Activated gamma-delta T cell (primary cell): ENCODE data around the gene P2RY1.
"Not testable (repeated sequence)": the region's sequence is repeated elsewhere in the genome, so short reads cannot be mapped to it uniquely, and the experiment has no call there.

ENCODE experiments used
- DNase-seq: peaks from one replicate; lab custom pipeline; 2025; lab: John Stamatoyannopoulos, UW

P2RY1 gene

GRCh38 chr3:152839511-152839910 is 4.6 kb downstream of the P2RY1 start:
- no peak for DNase-seq

GRCh38 chr3:152841131-152841530 is 6.2 kb downstream of the P2RY1 start:
- DNase-seq, result no peak

DNA sequence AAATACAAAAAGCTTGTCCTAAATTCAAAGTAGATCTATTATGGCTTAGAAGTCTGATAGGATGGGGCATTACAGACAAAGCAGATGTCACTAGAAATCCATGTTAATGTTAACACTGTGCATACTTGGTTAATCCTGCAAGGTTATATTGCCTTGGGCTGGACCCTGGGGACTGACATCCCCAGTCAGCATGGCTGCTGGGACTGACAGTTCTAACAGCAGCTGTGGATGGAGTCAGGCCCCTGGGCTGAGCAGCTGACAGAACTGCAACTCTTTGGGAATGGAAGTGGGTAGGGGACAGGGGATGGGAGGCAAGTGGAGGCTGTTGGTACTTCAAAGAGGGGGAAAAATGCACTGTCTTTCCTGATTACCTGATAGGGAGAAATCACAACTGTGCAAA is 7.5 kb downstream of the P2RY1 start:
- DNase-seq, result no peak

DNA sequence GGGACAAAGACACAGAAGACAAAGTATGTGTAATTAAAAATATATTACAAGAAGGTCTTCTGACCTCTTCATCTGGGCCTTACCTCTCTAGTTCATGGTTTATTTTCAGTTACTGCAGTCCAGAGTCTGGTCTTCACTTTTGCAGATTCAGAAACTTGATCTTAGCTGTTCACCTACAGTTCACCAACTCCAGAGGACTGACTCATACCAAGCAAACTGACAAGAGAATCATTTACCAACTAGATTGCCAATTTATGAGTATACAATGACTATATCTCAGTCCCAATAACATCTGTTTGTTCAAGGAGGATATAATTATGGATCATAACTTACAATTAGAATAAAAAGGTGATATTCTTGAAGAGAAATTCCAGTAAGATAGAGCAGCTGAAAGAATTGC is 9.0 kb downstream of the P2RY1 start:
- DNase-seq, result no peak

DNA sequence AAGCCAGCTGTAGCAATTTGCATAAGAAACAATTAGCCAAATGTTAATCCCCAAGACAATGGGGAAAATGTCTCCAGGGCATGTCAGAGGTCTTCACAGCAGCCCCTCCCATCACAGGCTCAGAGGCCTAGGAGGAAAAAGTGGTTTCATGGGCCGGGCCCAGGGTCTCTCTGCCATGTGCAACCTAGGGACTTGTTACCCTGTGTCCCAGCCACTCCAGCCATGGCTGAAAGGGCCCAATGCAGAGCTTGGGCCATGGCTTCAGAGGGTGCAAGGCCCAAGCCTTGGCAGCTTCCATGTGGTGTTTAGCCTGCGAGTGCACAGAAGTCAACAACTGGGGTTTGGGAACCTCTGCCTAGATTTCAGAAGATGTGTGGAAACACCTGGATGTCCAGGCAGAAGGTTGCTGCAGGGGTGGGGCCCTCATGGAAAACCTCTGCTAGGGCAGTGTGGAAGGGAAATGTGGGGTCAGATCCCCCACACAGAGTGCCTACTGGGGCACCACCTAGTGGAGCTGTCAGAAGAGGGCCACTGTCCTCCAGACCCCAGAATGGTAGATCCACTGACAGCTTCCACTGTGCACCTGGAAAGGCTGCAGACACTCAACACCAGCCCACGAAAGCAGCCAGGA is 11.8 kb downstream of the P2RY1 start:
- DNase-seq, result not testable (repeated sequence)

DNA sequence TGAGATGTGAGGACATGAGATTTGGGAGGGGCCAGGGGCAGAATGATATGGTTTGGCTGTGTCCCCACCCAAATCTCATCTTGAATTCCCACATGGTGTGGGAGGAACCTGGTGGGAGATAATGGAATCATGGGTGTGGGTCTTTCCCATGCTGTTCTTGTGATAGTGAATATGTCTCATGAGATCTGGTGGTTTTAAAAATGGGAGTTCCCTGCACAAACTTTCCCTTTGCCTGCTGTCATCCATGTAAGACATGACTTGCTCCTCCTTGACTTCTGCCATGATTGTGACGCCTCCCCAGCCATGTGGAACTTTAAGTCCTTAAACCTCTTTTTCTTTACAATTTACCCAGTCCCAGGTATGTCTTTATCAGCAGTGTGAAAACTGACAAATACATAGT is 12.7 kb downstream of the P2RY1 start:
- DNase-seq, result not testable (repeated sequence)

GRCh38 chr3:152849996-152850578 is 15.2 kb downstream of the P2RY1 start:
- no peak for DNase-seq

- DNase-seq, result no peak
Observed at GRCh38 chr3:152853196-152853595, 18.3 kb downstream of the P2RY1 start.

- no peak for DNase-seq
Observed at GRCh38 chr3:152857082-152857481, 22.2 kb downstream of the P2RY1 start.

DNA sequence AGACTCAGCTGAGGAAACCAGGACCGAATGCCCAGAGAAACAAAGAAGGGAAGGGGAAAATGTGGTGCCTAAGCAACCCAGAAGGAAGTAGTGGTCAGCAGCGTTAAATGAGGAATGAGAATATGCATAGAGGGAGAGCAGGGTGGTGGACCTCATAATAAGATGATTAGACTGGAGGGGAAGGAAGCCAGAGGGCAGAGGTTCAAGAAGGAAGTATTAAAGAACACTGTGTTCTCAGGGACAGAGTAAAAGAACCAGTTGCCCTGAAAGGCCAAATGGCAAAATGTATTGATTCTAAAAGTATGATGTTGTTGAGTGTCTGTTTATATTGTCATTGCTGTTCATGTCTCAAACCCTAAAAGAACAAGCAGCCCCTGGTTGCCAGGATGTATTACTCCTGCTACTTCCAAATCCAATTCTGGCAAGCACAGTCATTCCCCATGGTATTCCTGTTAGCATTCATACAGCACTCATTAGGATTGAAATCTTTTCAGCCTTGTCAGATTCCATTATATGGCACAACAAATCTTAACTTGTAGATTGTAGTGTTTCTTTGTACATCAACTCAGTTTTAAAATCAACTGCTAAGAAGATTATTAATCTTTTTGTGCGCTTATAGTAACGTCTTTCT is 23.4 kb downstream of the P2RY1 start:
- DNase-seq, result no peak

- no peak for DNase-seq
Observed at GRCh38 chr3:152860736-152861135, 25.8 kb downstream of the P2RY1 start.

DNA sequence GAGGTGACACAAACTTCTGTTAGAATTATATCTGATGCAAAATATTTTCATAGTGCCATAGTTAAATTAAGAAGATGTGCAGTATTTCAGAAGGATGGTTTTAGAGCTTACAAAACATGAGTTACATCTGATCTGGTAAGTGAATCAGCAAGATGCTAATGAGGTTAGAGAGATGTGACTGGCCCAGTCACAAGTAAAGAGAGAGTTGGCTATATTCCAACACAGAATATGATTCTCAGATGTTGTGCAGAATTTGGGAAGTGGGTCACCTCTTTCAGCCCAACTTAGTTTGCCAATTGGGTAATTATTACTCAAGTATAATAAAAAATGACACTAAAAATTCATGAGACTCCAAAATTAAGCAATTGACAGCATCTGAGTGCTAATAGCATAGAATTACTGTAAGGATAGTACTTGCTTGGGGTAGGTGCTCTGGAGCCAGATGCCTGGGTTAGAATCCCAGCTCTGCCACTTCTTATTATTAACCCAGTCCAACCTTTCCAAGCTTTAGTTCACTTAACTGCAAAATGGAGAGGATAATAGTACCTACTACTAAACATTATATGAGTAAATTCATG is 30.8 kb downstream of the P2RY1 start:
- DNase-seq, result no peak

DNA sequence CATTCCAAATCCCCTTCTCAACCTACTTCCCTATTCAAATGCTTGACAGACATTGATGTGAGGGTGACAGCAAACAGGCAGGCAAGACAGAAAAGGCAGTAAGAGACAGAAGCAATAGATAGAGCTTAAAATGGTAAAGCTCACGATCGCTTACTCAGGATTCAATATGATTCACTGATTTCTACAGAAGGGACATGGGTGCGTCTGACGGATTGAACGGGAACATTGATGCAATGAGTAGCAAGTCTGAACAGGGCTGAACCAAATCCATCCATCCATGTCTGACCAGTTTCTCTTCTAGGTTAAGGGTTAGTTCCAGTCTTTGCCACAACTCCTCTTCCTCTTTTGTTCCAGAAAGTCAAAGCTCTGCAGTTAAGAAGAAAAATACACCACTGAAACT is 35.1 kb downstream of the P2RY1 start:
- no peak for DNase-seq

GRCh38 chr3:152873314-152873713 is 38.4 kb downstream of the P2RY1 start:
- DNase-seq, result not testable (repeated sequence)

GRCh38 chr3:152874896-152875749 is 40.2 kb downstream of the P2RY1 start:
- no peak for DNase-seq

DNA sequence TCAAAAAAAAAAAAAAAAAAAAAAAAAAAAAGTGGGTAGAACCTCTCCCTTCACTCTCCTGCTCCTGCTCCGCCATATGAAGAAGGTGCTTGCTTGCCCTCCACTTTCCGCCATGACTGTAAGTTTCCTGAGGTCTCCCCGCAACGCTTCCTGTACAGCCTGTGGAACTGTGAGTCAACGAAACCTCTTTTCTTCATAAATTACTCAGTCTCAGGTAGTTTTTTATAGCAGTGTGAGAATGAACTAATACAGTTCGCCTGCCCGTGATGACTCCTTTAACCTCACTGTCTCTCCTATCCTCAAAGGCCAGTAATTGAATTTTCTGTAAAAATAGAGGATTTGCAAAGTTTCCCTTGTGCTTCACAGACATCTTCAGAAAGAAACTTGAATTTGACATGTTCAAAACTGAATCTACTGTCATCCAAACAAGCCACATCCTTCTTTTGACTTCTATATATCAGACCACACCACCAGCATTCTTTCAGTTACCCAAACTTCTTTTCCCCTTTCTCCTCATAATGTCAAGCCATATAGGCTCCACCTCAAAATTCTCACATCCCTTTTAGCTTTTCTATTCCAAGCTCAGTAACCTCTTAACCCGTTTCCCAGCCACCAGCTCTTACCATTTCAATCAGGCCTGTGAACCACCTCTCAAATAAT is 44.3 kb downstream of the P2RY1 start:
- no peak for DNase-seq

- no peak for DNase-seq
Observed at GRCh38 chr3:152879790-152880174, 44.9 kb downstream of the P2RY1 start.

DNA sequence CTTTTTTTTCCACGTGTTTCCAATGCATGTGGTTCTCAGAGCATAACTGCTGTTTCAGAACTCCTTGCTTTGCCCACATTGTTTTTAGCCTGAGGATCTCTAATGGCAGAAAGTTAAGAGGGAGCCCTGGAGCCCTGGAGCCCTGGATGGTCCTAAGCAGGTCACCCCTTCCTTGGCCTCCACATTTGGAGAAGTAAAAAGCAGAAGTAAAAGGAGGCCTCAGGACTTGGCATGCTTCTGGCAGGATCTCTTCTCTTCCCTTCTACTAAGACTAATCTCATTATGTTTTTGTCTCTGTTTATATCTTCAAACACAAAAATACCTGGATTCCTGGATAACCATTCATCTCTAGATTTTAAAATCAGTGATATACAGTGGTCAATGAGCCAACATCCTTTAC is 50.1 kb downstream of the P2RY1 start:
- no peak for DNase-seq
